ENCODE measurements around the gene TMEM260. TPM values are rescaled to one million over a fixed set of nuclear protein-coding genes. Genes with fewer than 3 reads are reported as not detected.

TMEM260 gene
- total RNA-seq = 12.0 and 13.4 TPM in 2 replicates

DNA sequence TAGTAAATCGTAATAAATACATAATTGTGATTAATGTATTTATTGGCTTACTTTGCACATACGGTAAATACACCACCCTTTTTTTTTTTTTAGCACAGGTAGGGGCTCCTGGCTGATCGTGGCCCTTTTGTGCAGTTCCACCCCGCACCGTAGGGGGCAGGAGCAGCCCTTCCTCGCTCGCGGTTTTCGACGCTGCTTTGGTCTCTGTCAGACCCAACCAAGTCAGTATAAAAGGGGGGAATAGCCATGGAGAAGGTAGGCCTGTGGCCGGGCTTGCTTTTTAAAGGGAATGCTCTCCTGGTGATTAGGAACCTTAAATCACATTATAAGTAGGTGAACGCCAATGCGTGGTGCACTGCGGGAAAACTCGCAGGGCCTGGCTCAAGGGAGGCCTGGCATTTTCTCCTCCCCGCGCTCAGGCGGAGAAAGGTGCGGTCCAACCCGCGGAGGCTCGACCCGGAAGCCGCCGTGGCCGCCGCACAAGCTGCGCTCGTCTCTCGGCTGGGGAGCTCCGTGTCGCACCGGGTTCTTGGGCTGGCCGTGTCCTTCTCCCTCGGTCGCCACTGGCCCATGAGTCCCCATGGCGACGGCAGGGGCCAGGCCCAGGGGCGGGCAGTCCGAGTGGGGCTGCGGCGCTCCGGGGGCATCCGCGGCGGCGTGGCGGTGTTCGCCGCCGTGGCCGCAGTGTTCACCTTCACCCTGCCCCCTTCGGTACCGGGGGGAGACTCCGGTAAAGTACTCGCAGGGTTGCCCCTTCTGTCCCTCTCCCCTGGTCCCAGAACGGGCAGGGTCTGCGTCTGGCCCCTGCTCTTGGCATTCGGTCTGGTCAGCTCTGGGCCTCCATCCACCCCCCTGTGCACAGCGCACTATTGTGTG is at the start of gene TMEM260:
TMEM260 (plus strand) TSS at position 454 of the 876 bp plus-strand sequence; CDS start at position 571, 117 bp downstream.
- DNase-seq = peak; percentile 93

DNA sequence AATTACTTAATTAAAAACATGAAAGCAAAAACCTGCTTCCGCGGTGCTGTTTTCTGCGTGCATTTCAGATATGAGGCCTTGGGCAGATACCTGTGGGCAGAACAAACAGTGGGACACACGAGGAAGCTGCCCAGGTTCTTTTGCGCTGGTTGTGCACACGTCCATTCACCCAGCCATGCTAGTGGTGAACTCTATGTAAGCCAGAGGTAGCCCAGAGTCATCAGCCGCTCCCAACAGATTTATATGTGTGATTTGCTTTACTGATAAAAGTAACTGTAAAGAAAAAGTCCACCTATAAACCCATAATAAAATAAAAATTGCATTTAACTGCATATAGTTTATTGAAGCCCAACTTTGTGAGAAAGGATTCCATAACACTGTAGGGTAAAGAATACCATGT is 47.1 kb upstream of the TMEM260 start:
- DNase-seq = no peak

DNA sequence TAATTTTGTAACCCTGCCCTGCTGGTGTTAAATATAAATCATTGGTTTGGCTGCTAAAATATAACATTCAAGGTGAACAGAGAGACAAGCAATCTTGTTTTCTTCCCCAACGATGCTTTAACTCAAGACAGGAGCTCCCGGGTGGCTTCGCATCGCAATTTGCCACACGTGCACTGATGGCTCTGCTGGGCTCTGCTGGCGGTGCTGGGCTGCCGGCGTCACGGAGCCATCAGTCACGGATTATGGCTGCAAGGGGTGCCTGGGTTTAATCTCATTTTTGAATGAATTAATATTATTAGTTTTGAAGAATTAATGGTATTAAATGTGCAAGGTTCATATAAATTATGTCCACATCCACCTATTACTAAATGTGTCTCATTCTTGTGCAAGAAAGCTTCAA is 44.9 kb upstream of the TMEM260 start:
- no peak for DNase-seq

DNA sequence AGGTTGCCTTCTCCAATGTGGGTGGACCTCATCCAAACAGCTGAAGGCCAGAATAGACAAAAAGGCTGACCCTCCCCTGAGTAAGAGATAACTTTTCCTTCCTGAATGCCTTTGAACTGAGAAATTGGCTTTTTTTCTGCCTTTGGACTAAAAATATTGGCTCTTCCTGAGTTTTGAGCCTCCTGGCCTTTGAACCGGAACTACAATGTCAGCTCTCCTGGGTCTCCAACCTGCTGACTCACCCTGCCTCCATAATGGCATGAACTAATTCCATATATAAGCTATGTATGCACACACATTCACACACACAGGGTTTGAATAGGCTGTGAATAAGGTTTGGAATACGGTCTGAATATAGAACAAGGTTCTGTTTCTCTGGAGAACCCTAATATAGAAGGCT is 39.7 kb upstream of the TMEM260 start:
- no peak for DNase-seq

DNA sequence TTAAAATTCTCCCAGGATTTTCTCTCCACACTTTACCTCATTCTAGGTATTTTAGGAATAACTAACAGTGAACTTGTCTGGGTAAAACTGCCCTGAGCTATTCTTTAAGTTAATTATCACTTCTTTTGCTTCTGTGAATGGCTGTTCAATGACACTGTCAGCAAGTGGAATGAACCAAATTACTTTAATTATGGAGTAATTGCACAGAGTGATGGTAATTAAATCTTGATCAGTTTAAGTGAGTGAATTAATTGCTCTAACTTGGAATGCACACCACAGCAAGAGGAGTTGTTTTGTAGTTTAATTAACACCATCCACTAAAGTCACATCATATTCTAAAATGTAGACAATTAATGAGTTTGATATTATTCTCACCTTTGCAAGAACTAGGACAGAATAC is 36.2 kb upstream of the TMEM260 start:
- DNase-seq = no peak

DNA sequence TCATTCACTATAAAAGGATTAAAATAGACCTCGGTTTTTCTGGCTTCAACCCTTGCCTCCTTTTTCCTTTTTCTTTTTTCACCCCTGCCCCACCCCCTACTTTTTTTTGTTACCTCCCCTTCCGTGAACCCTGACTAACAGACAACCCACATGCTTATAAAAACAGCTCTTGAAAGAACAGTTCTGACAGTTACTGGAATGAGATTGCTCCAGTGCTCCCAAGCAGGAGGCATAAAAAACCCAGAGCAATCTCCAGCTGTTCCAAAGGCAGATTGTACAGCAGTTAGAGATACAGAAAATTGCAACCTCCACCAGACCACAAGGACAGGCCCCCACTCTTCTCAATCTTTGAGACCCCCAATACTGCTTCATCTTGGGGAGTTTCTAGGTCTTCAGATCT is 29.9 kb upstream of the TMEM260 start:
- DNase-seq = no peak

DNA sequence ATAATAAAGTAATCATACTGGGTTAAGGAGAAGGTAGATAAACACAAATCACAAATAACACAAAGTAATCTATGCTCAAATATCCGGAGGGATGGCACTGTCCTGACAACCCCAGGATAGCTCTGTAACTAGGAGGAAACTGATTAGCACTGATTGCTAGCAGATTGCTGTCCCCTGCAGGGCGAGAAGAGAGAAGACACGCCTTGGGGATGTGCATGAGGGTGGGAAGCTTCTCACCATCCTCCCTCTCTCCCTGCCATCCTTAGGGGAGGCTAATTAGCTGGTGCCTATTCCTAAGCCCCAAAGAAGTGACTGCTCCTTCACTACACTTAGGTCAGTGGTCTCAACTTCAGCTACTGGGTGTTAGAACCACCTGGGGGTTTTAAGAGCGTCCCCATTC is 27.0 kb upstream of the TMEM260 start:
- DNase-seq = no peak

DNA sequence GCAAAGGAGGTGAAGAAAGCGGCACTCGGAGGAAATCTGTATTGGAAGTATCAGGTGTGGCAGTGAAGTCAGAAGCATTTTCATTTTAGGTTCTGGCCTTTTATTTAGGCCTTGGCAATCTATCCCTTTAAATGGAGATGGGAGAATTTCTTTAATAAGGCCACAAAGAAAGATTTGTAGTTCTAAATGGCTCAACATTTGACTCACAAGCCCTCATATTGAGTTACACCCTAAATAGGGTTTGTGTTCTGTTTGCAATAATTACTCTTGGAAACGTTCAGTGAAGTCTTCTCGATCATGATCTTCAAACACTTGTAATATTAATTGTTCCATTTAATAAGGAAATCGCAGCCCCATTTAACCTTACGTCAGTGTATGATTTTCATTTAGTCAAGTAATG is 25.3 kb upstream of the TMEM260 start:
- no peak for DNase-seq

DNA sequence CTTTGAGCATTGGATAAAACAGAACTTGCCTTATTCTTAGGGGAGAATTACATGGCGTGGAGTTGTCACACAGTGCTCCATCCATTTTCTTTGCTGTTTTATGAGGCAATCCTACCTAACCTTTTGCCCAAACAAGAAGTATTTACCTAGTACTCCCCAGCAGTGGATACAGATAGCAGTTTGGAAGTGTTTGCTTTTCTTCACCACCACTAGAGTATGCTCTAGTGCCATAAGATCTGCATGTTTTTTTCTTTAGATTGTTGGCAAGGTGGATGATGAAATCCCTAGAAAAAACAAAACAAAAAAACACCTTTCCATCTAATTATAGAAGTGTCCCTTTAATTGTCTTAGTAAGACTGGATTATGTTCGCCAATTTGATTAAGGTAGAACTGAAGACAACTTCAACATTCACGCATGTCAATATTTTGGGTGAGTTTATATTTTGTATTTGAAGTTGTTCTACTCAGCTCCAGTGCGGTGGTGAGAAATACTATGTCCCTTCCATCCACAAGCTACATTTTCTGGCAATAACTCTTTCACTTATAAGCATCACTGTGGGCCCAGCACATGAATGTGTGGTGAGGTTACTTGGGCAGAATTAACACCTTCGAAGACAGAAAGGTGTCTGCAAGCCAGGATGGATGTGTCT is 23.6 kb upstream of the TMEM260 start:
- peak; percentile 47 for DNase-seq

DNA sequence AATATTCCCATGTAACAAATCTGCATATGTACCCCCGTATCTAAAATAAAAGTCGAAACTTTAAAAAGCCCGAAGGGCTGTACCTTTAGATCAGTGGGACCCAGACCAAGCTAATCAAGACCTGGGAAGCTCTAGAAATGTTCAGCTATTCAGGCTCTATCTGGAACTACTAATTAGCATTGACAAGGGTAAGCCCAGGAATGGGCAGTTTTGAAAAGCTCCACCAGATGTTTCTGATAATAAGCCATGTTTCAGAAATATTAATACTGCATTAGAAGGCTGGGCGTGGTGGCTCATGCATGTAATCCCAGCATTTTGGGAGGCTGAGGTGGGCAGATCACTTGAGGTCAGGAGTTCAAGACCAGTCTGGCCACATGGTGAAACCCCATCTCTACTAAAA is 20.4 kb upstream of the TMEM260 start:
- no peak for DNase-seq

DNA sequence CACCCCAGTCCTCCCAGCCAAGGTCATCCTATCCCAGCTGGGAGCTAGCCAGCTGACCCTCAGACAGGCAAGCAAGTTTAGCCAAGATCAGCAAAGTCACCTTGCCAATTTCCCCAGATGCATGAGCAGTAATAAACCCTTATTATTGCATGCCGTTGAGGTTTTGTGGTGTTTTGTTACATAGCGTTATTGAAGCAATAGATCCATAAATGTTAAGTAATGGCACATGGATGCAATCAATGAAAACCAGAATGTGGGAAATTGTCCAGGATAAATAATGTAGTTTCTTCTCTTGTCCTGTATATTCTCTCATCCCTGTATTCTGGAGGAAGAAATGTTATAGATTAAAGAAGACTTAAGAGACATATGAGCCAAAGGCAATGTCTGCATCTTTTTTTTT is 18.0 kb upstream of the TMEM260 start:
- no peak for DNase-seq

DNA sequence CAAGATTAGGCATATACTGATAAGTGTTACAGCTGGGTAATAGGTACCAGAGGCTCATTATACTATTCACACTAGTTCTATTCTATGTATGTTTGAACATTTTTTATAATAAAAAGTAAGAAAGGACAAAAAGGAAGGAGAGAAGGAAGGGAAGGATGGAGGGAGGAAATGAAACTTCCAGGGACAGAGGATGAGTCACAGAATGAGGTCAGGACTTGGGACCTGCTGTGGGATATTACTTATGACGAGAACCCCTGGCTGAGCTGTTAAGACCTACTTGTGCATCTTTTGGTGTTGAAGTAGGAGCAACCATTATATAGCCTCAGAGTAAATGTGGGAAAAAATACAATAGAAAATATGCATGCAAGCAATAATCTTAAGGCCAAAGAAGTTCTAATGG is 16.7 kb upstream of the TMEM260 start:
- DNase-seq = no peak

DNA sequence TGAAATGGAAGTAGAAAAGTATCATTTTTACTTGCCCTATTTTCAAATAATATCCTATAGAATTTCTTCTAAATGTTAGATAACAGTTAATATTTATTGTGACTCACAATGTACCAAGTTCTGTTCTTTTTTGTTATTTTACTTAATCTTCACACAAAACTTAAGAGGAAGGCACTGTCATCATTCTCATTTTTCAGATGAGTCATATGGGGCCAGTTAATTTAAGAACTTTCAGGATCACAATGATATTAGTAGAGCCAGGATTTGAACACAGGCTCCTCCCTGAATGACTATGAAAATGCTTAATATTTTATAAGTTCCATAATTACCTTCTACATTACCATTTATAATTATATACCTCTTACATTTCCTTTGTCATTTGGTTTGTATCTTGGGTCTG is 10.4 kb upstream of the TMEM260 start:
- DNase-seq = no peak

DNA sequence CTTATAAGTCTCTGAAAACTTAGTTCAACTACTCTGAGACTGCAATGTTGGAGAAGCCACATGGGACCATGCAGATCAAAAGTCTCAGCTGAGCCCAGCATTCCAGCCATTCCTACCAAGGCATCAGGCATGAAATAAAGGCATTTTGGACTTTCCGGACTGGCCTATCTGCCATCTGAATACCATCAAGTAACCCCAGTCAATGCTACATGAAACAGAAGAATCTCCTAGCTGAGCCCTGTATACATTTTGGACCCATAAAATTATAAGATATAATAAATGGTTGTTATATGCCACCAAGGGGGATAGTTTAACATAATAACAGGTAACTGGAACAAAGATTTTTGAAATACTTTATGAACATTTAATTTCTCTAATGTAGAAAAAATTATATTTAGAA is 9.3 kb upstream of the TMEM260 start:
- DNase-seq = no peak

DNA sequence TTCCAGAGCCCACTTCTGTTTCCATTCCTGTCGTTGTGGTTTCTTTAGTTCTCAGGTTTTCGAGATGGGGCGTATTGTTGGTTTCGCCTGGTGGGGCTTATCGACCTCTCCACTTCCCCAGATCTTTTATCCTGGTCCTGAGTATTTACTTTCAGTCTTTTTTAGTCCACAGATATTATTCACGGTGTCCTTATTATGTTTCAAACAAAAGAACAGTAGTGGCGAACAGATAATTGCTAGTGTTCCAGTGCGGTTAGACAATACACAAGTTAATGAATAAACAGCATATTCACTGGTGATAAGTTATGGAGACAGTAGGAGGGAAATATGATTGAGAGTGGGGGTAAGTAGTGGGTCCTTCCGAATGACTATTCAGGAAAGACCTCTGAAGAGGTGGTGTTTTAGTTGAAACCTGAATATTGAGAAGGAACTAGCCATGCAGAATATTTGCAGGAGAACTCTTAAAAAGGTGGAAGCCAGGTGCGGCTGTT is 668 bp downstream of the TMEM260 start:
- DNase-seq = peak; percentile 6

DNA sequence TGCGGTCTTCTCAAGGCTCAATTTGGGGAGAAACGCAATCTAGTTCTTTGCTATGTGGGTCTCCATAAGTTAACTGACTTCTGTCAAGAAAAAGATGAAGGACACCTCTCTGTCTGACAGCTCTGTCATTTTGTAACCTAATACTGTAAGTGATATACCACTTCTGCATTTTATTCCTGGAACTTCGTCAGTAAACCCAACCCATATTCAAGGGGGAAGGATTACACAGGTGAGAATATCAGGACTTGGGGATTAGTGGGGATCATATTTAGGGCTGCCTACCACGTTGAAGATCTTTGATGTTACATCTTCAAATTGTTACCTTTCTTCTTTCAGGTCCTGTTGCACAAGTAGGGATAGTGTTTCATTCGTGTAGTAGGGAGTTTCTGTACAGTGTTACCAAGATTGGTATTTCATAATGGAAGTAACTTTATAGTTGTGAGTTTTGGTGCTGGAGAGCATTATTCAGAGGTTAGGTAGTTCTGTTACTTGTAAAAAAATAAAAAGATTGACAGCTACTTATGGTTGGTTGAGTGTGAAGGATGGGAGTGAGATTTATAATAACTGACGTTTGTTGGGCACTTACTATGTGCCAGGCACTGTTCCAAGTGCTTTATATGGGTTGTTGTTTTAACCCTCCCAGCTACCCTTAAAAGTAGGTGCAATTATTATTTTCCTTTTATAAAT is 1.6 kb downstream of the TMEM260 start:
- DNase-seq = no peak

DNA sequence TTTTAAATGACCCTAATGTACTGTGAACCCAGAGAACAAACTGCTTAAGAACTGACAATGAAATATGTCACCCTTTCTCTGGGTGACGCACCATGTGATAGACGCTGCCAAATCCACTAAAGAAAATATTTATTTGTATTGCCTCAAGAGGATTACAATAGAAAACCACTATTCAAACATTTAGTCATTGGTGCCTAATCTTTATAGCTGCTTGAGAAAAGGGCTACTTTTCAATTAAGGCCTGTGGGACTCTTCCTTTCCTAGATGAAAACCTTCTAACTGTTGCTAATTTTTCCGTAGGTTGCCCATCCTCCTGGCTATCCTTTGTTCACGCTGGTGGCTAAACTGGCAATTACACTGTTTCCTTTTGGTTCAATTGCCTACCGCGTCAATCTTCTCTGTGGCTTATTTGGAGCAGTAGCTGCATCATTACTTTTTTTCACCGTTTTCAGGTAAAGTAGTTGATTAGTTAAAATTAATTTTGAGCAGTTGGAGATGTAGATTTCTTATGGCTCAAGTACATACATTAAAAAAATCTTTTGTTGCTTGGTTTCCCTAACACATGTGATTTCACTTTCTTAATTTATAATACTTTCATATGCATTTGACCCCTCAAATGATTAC is 6.0 kb downstream of the TMEM260 start:
- DNase-seq = no peak

DNA sequence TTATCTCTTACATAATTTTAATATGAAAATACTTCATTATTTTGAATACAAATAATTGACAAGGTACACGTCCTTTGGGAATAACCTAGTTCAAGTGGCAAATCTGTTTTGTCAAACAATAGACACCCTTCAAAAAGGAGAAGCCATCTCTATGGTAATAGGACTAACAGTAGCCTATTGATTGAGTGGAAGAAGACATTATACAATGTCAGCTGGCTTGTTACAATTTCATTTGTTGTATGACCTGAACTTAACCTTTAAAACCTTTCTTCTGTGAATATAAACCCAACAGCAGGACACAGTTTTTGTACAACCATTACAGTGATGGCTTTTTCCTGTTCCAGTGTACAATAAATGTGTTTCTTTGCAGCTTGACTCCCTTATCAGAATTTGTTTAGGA is 8.1 kb downstream of the TMEM260 start:
- DNase-seq = no peak

DNA sequence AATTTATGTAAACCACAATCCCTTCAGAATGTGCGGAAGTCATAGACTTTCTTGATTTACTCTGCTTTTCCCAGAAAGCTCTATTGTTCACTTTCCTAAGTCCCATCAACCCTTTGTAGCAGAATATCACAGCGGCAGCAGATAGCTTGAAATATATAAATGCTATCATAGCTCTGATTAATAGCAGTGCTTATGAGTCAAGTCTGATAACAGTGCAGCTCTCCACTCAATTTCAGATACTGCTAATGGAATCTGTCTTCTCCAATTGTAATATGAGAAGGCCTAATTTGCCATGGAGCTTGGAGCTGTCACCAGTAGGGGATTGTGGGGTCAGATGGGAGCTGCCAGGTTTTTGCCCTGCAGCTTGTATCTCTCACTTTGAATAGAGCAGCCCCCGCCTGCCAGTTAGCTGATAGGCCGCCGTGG is 10.9 kb downstream of the TMEM260 start:
- no peak for DNase-seq

DNA sequence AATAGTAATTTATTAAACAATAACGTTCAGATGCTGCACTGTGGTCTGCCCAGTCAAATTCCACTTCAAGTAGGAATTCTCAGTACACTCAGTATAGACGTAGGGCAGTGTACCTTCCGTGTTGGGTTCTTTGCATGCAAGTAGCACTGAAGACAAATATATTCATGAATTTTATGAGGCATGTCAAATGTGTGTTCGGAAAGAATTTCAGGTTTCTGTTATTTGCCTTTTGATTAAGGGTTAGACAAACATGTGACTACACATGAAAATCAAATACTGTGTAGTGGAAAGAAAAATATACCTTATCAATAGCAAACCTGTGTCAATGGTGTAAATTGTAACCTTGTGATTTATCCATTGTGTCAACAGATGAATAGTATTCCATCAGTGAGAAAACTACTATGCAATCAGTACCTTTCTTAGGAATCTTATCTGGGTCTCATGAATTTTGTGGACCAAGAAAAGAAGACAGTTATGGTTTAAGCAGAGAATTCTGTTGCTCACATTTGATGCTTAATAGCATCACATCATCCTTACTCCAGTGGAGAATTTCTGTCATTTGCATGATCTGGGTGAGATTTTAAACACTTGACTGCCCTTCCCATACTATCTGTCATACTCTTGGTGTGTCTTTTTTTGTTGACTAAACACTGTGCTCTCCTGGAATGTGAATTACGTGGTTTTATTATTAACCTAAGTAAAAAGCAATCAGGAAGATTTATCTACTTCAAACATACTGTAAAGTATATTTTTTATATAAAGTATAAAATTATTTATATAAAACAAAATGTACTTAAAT is 13.3 kb downstream of the TMEM260 start:
- DNase-seq = no peak

DNA sequence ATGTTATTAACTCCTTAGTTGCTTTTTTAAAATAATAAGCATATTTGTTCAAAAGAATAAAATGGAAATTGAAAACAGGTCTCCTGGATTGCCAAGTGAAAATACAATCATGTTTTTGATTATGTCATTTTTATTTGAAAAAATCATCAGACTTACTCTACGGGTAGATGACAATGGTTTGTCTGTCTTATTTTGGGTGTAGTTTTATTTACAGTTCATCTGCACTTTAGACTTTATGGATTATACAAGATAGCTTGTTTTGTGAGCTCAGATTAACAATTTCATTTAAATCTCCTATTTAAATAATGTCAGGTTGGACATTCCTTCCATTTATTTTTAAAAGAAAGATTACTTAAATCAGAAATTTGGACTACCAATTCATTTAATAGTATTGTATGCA is 14.8 kb downstream of the TMEM260 start:
- DNase-seq = no peak

DNA sequence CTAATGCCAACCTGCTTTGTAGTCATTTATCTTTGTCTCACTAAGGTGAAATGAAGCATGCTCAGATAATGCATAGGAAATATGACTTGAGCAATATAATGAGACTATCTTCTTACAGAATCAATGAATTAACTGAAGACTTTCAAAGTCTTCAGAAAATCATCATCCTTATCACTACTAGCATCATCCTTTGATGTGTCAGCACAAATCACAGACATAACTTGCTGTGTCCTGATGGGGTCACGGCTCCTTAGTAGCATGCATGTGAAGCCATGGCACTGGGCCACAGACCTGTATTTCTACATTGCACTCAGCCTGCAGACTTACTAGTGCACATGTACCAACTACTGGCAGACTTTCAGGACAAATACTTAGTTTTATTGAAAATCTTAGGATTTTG is 18.9 kb downstream of the TMEM260 start:
- no peak for DNase-seq

Data from dermis blood vessel endothelial cell (primary cell).